MV-4-11 (cell line): ENCODE results near the gene HOGA1.
"Not testable (repeated sequence)": the region's sequence is repeated elsewhere in the genome, so short reads cannot be mapped to it uniquely, and the experiment has no call there.

Experiments
- DNase-seq: peaks from one replicate; lab custom pipeline; 2025; lab: John Stamatoyannopoulos, UW

HOGA1 gene

GRCh38 chr10:97555541-97555940 lies 28.6 kb upstream of the HOGA1 start:
- not testable (repeated sequence) for DNase-seq

DNA sequence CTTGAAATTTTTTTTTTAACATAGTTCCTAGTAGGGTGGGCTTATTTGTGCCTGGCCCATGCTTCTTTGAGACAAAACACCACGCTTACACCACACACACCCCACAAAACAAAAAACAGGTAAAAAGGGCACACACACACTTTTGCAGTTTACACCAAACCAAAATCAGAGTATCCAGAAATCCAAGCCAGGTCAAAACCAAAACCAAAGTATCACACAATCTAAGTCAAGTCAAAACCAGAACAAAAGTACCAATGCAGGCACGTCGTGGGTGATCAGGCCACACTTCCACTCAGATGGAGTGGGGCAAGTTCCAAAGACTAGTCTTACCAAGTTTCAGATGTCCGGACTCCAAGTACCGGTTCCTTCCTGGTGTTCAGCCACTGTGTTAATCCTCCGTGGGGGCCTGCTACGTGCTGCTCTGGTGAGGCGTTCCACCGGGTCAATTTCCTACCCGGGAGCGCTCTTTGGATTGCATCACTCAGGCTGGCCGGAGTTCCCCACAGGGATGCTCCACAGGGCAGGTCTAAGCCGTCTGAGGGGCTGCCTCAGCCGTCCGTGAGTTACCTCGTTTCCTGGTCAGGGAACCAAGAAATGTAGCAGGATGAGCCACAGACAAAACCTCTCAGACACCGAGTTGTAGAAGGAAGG lies 23.3 kb upstream of the HOGA1 start:
- not testable (repeated sequence) for DNase-seq

GRCh38 chr10:97561386-97562077 lies 22.7 kb upstream of the HOGA1 start:
- not testable (repeated sequence) for DNase-seq

- not testable (repeated sequence) for DNase-seq
Observed at GRCh38 chr10:97562329-97562728, 21.9 kb upstream of the HOGA1 start.

DNA sequence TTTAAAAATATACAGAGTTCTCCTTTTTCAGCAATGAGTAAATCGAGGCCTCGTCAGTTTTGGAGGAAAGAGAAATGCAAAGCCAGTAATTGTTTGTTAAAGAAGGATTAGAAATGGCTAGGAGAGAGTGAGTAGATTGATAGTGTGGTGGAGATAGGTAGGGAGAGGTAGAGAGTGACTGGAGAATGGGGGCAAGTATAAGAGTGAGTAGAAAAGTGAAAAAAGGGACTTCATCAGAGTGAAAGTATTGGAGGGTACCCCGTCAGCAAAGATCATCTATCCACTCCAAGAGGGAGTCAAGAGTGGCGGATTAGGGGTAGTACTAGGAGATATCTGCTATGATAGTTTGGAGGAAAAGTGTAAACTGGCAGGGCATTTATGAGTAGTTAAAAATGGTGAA lies 20.9 kb upstream of the HOGA1 start:
- DNase-seq = no peak

- DNase-seq = no peak
Observed at GRCh38 chr10:97564776-97565175, 19.4 kb upstream of the HOGA1 start.

GRCh38 chr10:97566336-97566996 lies 17.7 kb upstream of the HOGA1 start:
- no peak for DNase-seq

DNA sequence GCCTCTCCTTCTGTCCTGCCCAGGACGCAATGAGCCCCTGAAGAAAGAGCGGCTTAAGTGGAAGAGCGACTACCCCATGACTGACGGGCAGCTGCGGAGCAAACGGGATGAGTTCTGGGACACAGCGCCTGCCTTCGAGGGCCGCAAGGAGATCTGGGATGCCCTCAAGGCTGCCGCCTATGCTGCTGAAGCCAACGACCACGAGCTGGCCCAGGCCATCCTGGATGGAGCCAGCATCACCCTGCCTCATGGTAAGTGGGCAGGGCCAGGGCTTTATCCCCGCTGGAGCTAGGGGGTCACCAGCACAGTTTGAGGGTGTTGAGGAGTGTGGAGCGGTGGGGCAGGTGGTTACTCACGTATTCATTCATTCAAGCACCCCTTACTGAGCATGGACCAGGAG lies 16.3 kb upstream of the HOGA1 start:
- DNase-seq = no peak

DNA sequence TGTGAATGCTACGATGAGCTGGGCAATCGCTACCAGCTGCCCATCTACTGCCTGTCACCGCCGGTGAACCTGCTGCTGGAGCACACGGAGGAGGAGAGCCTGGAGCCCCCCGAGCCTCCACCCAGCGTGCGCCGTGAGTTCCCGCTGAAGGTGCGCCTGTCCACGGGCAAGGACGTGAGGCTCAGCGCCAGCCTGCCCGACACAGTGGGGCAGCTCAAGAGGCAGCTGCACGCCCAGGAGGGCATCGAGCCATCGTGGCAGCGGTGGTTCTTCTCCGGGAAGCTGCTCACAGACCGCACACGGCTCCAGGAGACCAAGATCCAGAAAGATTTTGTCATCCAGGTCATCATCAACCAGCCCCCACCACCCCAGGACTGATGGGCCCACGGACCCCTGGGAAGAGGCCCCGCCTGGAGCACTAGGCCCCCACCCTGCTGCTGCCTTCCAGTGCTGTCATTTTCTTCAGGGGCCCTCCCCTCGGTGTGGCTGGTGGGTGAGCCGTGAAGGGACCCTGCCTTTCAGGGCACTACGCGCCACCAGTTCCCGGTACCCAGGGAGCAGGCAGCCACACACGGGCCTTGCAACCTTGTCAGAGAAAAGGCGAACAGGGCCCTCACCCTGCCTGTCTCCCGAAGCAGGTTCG lies 13.9 kb upstream of the HOGA1 start:
- DNase-seq = no peak

GRCh38 chr10:97570789-97571471 lies 13.3 kb upstream of the HOGA1 start:
- no peak for DNase-seq

GRCh38 chr10:97571622-97572021 lies 12.6 kb upstream of the HOGA1 start:
- no peak for DNase-seq

- peak; percentile 70 for DNase-seq
Observed at GRCh38 chr10:97572214-97572989, 11.8 kb upstream of the HOGA1 start, which contains the start of gene ANKRD2. Gene ANKRD2, plus strand, starts transcription at chr10:97572779. Its CDS starts 10 bp downstream, at chr10:97572789.

DNA sequence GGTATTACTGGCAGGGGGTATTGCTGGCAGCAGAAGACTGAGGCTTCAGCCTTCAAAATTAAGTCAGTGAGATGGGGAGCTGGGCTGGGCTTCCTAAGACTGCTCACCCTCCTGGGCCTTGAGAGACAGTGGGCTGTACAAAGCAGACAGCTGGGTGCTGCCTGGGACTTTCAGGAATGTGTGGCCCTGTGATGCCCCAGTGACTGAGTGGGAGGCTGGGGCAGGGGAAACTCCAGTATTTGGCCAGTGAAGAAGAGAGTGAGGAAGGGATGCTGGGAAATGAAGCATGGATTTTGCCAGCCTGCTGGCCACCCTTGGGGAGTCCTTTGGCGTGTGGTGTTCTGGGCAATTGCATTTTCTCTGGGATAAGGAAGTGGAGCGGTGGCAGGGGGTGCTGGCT lies 11.2 kb upstream of the HOGA1 start:
- DNase-seq = no peak

DNA sequence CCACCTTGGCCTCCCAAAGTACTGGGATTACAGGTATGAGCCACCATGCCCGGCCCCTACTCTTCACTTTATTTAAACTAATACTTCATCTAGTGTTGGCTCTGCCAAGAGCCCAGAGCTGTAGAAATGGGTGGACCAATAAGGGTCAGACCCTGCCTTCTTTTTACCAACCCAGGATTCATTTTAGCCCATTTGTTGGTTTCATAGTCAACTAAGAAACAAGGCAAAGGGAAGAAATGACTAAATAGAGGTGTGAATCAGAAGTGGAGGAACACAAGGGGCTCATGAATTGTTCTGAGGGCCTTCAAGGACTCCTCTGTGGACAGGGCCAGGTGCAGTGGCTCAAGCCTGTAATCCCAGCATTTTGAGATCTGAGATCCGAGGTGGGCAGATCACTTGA lies 10.5 kb upstream of the HOGA1 start:
- no peak for DNase-seq

- no peak for DNase-seq
Observed at GRCh38 chr10:97574374-97575126, 9.6 kb upstream of the HOGA1 start.

- DNase-seq = no peak
Observed at GRCh38 chr10:97575127-97575668, 9.0 kb upstream of the HOGA1 start.

- not testable (repeated sequence) for DNase-seq
Observed at GRCh38 chr10:97576487-97576886, 7.7 kb upstream of the HOGA1 start.

DNA sequence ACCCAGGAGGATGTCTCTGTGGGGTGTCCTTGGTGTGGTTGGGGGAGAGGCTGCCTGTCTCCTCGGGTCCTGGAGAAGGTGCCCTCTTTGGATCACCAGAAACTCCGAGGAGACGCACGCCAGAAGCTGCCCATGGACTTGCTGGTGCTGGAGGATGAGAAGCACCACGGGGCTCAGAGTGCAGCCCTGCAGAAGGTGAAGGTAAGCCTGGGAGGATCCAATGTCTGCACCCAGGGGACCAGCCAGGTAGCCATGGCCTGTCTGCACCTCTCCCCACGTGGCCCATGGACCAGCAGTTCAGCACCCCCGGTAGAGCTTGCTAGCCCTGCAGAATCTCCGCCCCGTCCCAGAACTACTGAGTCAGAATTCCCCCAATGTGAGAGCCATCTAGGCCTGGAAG lies 6.5 kb upstream of the HOGA1 start:
- DNase-seq = no peak

GRCh38 chr10:97578171-97578844 lies 5.9 kb upstream of the HOGA1 start:
- no peak for DNase-seq
